Measurements from ENCODE around the gene CCDC89.
"Not testable (repeated sequence)": the region's sequence is repeated elsewhere in the genome, so short reads cannot be mapped to it uniquely, and the experiment has no call there.

The CCDC89 gene

DNA sequence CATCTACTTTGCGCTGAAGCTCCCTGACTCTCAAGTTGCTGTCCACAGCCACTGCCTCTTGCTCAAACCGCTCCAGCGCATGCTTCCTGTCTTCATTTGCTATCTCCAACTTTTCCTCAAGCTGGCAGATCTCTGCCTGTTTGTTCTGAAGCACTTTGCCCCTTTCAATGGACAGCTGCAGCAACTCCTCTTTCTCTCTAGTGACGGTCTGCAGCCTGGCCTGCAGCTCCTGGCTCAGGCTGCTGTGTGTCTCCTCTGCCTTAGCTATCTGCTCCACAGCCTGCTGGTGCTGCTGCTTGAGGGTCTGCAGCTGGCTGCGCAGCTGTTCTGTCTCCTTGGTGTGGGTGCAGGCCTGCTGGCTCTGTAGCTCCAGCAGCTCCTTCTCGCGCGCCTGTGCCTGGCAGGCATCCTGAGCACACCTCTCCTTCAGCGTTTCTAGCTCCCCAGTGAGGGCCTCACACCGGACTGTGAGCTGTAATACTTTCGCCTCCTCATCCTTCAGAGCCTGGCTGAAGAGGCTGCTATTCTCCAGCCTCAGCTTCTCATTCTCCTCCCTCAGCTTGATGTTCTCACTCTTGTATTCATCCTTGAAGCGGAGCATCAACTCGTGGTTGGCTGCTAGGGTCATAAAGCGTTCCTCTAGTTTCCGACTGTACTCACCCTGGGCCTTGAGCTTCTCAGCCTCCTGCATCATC, 723 bp downstream of the CCDC89 start:
- DNase-seq, result no peak

- DNase-seq, result peak; percentile 36
These were observed 3.4 kb downstream of the CCDC89 start for GRCh38 chr11:85682330-85683305.

DNA sequence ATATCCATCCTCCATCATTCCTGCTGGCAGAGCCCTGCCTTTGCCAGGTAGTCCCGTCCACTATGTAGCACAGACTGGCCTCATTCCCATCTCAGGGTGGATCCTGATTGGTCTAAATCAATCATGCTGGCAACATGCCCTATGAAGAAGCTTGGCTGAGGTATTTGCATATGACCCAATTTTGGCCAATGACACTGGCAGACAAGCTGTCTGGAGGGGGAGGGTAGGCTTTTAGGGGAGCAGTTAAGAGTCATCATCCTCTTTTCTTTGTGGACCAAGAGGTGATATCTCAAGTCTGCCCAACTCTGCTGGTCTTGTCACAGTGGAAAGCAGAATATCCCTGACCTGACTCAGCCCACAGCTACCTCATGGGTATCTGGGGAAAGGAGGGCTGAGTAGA, 5.1 kb downstream of the CCDC89 start:
- DNase-seq, result no peak

DNA sequence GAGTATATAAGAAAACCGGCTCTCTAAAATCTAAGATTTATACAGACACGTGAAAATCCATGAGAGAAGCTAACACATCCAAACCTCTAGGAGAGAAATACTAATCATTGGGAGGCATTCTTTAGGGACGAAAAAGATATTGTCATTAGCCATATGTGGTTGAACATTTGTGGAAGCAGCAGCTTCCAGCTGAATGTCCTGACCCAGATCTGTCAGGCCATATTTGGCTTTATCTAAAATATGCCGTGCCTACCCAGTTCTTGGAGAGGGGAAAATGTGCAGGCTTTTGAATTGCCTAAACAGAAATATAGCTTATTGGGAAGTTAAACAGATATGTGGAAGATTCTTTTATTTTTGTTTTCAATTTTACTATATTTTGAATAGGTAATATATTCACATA, 6.4 kb downstream of the CCDC89 start:
- DNase-seq, result no peak

DNA sequence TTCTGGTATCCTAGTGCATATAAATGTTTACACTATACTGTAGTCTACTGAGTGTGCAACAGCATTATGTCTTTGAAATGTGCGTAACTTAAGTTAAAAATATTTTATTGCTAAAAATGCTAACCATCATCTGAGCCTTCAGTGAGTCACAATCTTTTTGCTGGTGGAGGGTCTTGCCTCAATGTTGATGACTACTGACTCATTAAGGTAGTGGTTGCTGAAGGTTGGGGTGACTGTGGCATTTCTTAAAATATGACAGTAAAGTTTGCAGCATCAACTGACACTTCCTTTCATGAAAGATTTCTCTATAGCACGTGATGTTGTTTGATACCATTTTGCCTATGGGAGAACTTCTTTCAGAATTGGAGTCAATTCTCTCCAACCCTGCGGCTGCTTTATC, 12.6 kb downstream of the CCDC89 start:
- DNase-seq, result no peak

DNA sequence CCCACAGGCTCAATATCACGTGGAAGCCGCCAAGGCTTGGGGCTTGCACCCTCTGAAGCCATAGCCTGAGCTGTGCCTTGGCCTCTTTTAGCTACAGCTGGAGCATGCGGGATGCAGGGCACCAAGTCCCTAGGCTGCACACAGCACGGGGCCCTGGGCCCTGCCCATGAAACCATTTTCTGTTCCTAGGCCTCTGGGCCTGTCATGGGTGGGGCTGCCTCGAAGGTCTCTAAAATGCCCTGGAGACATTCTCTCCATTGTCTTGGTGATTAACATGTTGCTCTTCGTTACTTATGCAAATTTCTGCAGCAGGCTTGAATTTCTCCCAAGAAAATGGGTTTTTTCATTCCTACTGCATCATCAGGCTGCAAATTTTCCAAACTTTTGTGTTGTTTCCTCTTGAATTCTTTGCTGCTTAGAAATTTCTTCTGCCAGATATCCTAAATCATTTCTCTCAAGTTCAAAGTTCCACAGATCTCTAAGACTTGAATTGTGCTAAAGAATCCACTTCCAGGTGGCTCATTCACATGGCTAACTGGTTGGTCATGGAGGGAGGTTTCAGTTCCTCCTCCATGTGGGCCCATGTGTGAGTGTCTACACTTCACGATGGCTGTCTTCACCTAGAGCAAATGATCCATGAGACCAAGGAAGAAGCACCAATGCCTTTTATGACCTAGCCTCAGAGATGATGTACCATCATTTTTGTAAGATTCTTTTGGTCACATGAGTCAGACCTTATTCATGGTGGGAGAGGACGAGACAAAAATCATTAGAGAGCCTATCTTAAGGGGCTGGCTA, 13.7 kb downstream of the CCDC89 start:
- no peak for DNase-seq

DNA sequence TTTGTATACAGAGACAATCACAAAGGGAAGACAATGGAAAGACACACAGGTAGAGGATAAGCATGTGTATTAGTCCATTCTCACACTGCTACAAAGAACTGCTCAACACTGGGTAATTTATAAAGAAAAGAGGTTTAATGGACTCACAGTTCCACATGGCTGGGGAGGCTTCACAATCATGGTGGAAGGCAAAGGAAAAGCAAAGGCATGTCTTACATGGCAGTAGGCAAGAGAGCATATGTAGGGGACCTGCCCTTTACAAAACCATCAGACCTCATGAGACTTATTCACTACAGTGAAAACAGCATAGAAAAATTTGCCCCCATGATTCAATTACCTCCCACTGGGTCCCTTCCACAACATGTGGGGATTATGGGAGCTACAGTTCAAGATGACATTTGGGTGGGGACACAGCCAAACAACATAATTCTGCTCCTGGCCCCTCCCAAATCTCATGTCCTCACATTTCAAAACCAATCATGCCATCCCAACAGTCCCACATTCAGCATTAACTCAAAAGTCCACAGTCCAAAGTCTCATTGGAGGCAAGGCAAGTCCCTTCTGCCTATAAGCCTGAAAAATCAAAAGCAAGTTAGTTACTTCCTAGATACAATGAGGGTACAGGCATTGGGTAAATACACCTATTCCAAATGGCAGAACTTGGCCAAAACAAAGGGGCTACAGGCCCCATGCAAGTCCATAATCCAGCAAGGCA, 14.9 kb downstream of the CCDC89 start:
- DNase-seq, result not testable (repeated sequence)

- no peak for DNase-seq
These were observed 17.8 kb downstream of the CCDC89 start for GRCh38 chr11:85668157-85668556.

- no peak for DNase-seq
These were observed 19.3 kb downstream of the CCDC89 start for GRCh38 chr11:85666687-85667086.

DNA sequence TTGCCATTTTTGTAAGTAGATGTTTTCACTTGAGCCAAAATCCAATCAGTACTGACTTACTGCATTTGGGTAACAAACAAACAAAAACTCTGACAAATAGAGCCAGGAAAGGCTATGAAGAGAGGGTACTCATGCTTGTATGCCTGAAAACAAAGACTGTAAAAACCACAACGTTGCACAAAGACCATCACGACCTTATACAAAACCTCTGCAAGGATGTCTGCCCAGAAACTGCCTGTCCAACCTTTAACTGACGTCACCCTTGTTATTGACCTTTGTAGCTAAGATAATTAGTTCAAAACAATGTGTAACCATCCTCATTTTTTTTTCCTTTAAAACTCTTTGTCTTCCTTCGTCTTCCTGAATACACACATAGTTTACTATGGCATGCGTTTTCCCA, 20.3 kb downstream of the CCDC89 start:
- no peak for DNase-seq

DNA sequence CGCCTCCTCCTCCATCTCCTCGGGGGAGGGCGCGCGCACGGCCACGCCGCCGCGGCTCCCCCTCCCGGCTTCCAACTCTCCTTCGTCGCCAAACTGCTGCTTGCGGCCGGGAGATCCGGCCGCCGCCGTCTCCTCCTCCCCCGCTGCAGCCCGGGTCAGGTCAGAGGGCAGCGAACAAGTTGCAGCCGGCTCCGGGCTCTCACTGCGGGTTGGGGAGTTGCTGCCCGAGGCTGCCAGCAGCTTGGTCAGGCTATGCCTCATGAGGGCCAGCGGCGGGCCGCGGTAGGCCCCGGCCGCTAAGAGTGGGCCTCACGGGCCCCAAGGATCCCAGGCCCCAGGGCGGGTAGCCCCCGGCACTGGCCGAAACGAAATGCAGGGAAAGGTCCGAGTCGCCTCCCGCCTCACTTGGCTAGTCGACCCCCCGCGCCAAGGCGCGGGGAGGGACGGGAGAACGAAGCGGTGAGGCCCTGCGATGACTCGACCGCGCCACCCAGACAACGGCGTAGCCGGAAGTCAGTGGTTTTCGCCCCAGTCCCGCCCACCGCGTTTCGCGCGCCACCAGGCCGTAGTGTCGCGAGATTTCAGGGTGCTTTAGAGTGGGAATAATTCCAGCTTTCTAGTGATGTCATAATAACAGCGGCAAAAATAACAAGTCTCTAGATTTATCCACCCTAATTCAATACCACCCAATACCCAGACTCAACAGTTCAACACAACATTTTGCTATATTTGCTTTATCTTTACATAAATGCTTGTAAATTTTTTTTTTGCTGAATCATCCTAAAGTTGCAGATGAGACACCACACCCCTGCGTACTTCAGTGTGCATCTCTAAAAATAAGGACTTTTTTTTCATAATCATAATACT, 21.1 kb downstream of the CCDC89 start, which contains the start of gene CREBZF:
Gene CREBZF (minus strand): TSS at position 515 of the 867 bp plus-strand sequence. CDS start 254 bp downstream, at position 261.
- DNase-seq, result peak; percentile 94

GRCh38 chr11:85663753-85664614, 22.0 kb downstream of the CCDC89 start:
- DNase-seq, result peak; percentile 77

DNA sequence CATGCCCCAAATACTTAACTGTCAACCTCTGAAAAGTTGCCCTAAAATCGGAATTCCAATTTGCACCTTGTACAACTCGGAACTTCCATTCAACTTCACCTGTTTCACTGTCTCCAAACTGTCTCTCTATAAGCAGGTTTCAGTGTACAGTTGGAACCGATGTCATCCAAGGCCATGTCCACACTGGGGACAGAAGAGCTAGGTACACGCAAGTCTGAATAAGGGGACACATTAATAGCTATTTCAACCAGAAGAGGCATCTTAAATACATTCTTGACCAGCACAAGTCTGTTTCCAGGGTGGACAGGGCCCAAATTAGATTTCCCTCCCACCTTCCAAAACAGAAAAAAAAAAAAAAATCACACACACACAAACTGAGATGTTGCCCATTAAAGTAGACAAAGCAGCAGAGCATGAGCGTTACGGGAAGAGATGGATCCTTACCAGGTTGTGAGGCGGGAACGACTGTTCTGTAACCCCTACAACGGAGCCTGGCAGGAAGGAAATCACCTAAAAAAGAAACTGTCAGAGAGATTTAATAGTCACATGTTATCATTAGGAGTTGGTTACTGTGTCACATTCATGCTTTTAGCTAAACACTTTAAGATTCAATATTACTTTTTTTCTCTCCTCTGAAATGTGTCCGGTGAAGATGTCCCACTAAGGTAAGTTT, 22.8 kb downstream of the CCDC89 start:
- DNase-seq, result no peak

DNA sequence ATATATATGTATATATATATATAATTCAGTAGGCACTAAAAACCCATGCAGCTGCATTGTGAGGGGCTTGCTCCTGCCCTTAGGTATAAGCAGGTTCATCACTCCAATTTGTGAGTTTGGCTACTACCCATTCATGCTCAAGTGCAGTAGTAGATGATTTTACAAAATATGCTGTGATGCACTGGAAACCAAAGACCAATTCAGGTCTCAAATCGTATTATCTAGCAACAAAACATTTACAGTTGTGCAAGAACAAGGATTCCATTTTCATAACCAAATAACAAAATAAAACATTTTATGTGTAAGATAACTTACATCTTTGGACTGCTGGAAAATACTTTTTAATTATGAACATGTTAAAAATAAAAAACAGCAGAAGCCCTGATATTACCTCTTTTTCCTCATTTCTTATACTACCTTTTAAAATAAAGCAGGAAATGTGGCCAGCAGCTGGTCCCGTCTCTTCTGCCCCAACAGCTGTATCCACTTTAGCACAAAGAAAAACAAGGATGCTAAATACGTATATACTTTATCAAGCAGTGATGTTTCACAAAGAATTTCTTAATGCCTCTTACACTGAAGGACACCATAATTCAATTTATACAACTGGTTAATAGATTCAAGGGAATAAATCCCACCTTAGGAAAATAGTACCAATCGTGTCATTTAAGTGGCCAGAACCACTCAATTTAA, 23.9 kb downstream of the CCDC89 start:
- DNase-seq, result no peak

- no peak for DNase-seq
These were observed 27.8 kb downstream of the CCDC89 start for GRCh38 chr11:85658180-85658579.

DNA sequence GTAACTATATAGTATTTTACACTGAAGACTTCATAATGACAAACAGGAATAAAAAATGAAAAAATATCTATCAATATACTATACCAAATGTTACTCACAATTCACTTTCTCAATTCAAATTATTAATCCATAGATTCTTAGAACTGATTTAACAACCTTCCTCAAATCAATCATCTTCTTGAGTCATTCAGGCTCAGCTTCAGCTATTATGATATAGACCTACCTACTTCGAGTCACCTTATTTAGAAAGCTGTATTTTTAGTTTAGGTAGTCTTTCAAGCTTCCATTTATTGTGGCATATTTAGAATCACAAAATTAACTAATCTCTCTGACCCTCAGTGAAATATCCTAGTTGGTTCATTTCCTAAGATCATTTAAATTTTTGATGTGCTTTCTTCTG, 29.2 kb downstream of the CCDC89 start:
- DNase-seq, result no peak

DNA sequence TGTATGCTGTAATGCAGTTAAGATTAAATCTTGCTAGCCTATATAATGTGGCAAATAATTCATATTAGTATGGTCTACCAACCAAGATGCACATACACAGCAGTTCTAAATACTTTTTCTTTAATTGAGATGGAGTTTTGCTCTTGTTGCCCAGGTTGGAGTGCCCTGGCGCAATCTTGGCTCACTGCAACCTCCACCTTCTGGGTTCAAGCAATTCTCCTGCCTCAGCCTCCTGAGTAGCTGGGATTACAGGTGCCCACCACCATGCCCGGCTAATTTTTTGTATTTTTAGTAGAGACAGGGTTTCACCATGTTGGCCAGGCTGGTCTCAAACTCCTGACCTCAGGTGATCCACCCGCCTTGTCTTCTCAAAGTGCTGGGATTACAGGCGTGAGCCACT, 31.7 kb downstream of the CCDC89 start:
- not testable (repeated sequence) for DNase-seq

DNA sequence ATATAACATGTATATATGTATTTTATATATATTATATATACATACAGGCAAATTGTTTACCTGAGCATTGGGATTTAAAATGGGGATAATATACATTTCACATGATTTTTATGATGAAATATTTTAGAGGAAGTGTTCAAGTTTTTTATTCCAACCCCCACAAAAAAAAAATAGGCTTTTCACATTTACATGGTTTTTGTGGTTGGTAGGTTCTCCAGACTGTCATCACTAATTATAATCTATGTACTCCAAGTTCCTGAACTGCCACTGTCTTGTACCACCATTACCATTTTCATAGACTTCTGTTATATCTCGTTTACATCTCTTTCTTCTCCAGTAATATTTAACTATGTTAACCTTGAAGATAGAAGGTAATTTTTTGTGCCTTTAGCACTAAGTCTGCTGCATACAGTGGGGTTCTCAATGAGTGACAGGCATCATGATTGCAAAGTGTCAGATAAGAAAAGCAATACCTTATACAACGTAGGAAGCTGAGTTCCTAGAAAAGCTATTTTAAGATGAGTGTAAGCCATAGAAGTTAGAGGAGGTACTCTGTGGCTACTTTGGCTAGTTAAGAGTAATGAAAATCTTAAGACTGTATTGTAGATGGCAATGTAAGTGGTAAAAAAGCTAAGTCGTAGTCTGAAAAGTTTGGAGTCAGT, 33.1 kb downstream of the CCDC89 start:
- no peak for DNase-seq

- no peak for DNase-seq
These were observed 34.9 kb downstream of the CCDC89 start for GRCh38 chr11:85651118-85651517.

Measured in COR-L47 (cell line).